NOMO-1 treated with DMSO at 0.1 percent for 48 hours (cell line): ENCODE data around the gene SND1.

ENCODE experiments used
- DNase-seq: peaks from one replicate; lab custom pipeline; 2025; ENCODE audit not compliant: unreplicated experiment; lab: John Stamatoyannopoulos, UW

The SND1 gene

GRCh38 chr7:127765150-127765549, 113.2 kb downstream of the SND1 start:
- no peak for DNase-seq

- no peak for DNase-seq
Measured at GRCh38 chr7:127766831-127767459, 115.0 kb downstream of the SND1 start.

- DNase-seq, result no peak
Measured at GRCh38 chr7:127768241-127768640, 116.2 kb downstream of the SND1 start.

GRCh38 chr7:127769137-127769536, 117.1 kb downstream of the SND1 start:
- no peak for DNase-seq

- no peak for DNase-seq
Measured at GRCh38 chr7:127769696-127770400, 117.9 kb downstream of the SND1 start.

GRCh38 chr7:127770885-127771284, 118.9 kb downstream of the SND1 start:
- no peak for DNase-seq

- no peak for DNase-seq
Measured at GRCh38 chr7:127771707-127772106, 119.7 kb downstream of the SND1 start.

- no peak for DNase-seq
Measured at GRCh38 chr7:127776776-127777386, 124.9 kb downstream of the SND1 start.

GRCh38 chr7:127780489-127780888, 128.5 kb downstream of the SND1 start:
- DNase-seq, result no peak

GRCh38 chr7:127781081-127781480, 129.1 kb downstream of the SND1 start:
- no peak for DNase-seq

- DNase-seq, result peak; percentile 31
Measured at GRCh38 chr7:127782075-127782474, 130.1 kb downstream of the SND1 start.

- DNase-seq, result peak; percentile 55
Measured at GRCh38 chr7:127782654-127783559, 130.9 kb downstream of the SND1 start.

- DNase-seq, result no peak
Measured at GRCh38 chr7:127786184-127786583, 134.2 kb downstream of the SND1 start.

GRCh38 chr7:127789031-127789430, 137.0 kb downstream of the SND1 start:
- no peak for DNase-seq

- peak; percentile 25 for DNase-seq
Measured at GRCh38 chr7:127791446-127792189, 139.6 kb downstream of the SND1 start.

- peak; percentile 30 for DNase-seq
Measured at GRCh38 chr7:127792528-127793342, 140.7 kb downstream of the SND1 start.

- no peak for DNase-seq
Measured at GRCh38 chr7:127793582-127793981, 141.6 kb downstream of the SND1 start.

- no peak for DNase-seq
Measured at GRCh38 chr7:127794136-127794535, 142.1 kb downstream of the SND1 start.

- DNase-seq, result no peak
Measured at GRCh38 chr7:127794551-127794950, 142.6 kb downstream of the SND1 start.

- no peak for DNase-seq
Measured at GRCh38 chr7:127798023-127798422, 146.0 kb downstream of the SND1 start.
